ENCODE results near the gene CAMK2B. TPM values are rescaled to one million over a fixed set of nuclear protein-coding genes. Genes with fewer than 3 reads are reported as not detected.

CAMK2B gene
- total RNA-seq, 1 donor from 2014 or later: 0.23 TPM

DNA sequence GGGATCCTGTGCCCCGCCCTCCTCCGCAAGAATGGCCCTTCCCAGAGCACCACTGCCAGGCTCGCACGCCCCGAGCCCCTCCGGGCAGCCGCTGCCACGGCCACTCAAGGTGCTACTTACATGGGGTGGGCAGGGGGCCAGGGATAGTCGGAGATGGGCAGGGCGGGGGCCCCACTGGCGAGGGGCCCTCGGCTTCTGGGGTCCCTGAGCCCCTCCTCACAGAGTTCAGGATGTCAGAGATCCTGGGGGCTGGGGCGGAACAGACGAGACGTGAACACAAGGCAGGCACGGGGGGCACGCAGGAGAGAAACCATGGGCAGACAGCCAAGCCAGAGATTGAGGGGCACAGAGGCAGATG, 99.0 kb downstream of the CAMK2B start:
- H3K27me3 Mint-ChIP-seq (ENCODE audit: unreplicated experiment): peaks cover 8% of the 10 kb centered on the region
- no peak overlapping the region for H3K27ac Mint-ChIP-seq (ENCODE audit: unreplicated experiment)
- DNase-seq (ENCODE audit: low spot score): peak; percentile 3
- no peaks in the 10 kb centered on the region for H3K4me1 Mint-ChIP-seq (ENCODE audit: unreplicated experiment)
- H3K4me3 Mint-ChIP-seq (ENCODE audit: unreplicated experiment): no peak overlapping the region
- no peaks in the 10 kb centered on the region for H3K9me3 Mint-ChIP-seq (ENCODE audit: unreplicated experiment)
- no peaks in the 10 kb centered on the region for H3K36me3 Mint-ChIP-seq (ENCODE audit: low read depth, unreplicated experiment)
- TF ChIP-seq, protein P1, sequence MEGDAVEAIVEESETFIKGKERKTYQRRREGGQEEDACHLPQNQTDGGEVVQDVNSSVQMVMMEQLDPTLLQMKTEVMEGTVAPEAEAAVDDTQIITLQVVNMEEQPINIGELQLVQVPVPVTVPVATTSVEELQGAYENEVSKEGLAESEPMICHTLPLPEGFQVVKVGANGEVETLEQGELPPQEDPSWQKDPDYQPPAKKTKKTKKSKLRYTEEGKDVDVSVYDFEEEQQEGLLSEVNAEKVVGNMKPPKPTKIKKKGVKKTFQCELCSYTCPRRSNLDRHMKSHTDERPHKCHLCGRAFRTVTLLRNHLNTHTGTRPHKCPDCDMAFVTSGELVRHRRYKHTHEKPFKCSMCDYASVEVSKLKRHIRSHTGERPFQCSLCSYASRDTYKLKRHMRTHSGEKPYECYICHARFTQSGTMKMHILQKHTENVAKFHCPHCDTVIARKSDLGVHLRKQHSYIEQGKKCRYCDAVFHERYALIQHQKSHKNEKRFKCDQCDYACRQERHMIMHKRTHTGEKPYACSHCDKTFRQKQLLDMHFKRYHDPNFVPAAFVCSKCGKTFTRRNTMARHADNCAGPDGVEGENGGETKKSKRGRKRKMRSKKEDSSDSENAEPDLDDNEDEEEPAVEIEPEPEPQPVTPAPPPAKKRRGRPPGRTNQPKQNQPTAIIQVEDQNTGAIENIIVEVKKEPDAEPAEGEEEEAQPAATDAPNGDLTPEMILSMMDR (IDR thresholded peaks at IDR 0.05; ENCODE audit: unreplicated experiment): no peak

DNA sequence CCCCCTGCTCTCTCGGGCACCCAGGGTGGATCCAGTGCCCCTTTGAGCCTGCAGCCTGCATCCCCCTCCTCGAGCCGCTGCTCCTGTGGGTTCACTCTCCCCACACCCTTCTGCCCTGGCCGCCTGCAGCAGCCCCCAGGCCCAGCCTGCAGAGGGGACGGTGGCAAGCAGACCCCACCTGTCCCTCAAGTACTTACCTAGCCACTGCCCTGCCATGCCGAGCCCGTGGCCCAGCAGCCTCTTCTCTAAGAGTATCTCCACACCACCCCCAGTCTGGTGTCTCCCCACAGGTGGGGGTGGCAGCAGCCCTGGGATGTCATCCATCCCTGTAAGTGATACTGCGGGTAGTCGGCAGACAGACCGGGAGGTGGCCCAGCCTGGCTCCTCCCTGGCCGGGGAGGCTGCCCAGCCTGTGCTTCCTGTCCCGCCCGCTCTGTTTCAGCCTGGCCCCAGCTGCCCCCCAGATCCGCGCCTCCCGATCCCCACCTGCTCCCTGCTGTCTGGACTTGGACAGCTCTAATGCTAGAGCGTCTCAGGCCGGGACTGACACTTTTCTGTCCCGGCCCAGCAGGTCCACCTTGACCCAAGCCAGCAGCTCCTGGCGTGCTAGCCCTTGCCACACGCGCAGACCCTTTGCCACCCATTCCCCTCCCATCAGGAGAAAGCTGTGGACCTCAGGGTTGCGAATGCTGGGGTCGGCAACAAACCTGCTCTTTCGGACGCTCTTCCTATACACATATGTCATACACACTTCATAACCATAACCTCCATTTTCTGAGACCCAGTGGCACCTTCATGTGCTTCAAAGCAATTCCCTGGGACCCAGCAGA, 99.6 kb downstream of the CAMK2B start:
- Mint-ChIP-seq H3K36me3 (ENCODE audit: low read depth, unreplicated experiment) (no peaks in the 10 kb centered on the region), H3K27ac (ENCODE audit: unreplicated experiment) (no peak overlapping the region), H3K27me3 (ENCODE audit: unreplicated experiment) (peaks cover 7% of the 10 kb centered on the region), H3K9me3 (ENCODE audit: unreplicated experiment) (no peaks in the 10 kb centered on the region), H3K4me1 (ENCODE audit: unreplicated experiment) (no peaks in the 10 kb centered on the region), H3K4me3 (ENCODE audit: unreplicated experiment) (no peak overlapping the region)
- DNase-seq (ENCODE audit: low spot score): peak; percentile 4
- TF ChIP-seq, protein P1 (IDR thresholded peaks at IDR 0.05; ENCODE audit: unreplicated experiment): no peak

DNA sequence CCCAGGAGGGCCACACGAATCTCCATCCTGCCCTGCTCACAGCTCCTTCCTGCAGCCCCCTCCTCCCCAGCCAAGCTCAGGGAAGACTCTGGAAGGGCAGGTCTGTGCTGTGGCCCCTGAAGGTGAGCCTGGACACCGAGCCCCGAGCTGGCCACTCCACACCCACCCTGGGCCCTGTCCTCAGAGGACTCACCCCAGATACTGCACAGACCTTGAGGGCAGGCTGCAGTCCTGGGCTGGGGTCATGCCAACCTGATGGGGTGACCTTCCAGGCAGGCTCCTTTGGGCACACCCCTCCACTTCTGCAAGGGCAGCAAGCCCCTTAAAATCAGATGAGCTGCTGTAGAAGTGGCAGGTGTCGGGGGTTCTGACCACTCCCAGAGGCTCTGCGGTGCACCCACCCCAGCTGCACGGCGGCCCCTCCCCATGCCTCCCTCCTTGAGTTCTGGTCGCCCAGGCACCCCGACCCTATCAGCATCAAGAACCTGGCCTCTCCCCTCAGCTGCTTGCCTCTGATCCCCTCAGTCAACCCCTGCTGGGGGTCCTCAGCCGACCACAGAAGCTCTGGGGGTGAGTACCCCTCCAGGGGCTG, 100.3 kb downstream of the CAMK2B start:
- Mint-ChIP-seq H3K4me1 (ENCODE audit: unreplicated experiment) (no peaks in the 10 kb centered on the region), H3K27ac (ENCODE audit: unreplicated experiment) (no peak overlapping the region), H3K4me3 (ENCODE audit: unreplicated experiment) (no peak overlapping the region), H3K36me3 (ENCODE audit: low read depth, unreplicated experiment) (no peaks in the 10 kb centered on the region), H3K27me3 (ENCODE audit: unreplicated experiment) (peaks cover 7% of the 10 kb centered on the region), H3K9me3 (ENCODE audit: unreplicated experiment) (no peaks in the 10 kb centered on the region)
- peak; percentile 2 for DNase-seq (ENCODE audit: low spot score)
- TF ChIP-seq, protein P1 (IDR thresholded peaks at IDR 0.05; ENCODE audit: unreplicated experiment): no peak

DNA sequence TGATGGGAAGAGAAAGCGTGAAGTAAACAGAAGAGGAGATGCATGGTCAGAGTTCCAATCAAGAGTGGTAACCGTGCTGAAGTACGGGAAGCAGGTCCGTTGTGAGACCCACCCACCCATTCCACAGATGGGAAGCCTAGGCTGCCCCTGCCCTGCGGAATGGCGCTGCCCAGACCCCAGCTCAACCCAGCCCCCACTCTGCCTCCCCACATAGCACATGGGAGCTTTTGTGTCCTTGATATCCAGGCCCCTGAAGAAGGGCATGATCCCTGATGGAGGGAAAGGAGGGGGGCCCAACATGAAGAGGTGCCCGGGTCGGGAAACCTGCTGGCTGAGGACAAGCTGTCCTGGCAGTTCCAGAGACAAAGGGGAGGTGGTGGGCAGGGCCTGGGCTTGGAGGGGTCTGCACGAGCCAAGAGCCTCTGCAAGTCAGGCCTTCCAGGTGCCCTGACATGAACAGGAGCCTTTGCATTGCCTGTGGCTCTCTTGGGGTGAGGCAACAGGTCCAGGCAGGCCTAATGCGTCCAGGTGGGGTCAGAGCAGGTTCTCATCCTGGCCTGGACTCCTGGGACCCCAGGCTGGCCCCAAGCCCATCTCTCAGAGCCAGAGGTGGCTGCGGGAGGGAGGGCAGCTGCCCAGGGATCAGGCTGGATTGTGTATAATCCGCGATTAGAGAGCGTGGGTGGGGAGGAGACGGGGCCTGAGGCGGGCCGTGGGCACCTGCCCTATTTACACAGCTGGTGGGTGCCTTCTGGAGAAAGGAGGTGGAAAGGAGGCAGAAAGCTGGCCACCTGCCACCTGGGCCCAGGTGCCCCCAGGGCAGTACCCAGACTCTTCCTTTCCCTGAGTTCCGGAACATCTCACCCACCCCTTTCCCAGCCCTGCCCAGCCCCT, 101.1 kb downstream of the CAMK2B start:
- peak; percentile 3 for DNase-seq (ENCODE audit: low spot score)
- Mint-ChIP-seq H3K4me3 (ENCODE audit: unreplicated experiment) (no peak overlapping the region), H3K27ac (ENCODE audit: unreplicated experiment) (no peak overlapping the region)

More for the DNA sequence above, 101.1 kb downstream of the CAMK2B start:
- Mint-ChIP-seq H3K27me3 (ENCODE audit: unreplicated experiment) (peaks cover 7% of the 10 kb centered on the region), H3K9me3 (ENCODE audit: unreplicated experiment) (no peaks in the 10 kb centered on the region), H3K36me3 (ENCODE audit: low read depth, unreplicated experiment) (no peaks in the 10 kb centered on the region), H3K4me1 (ENCODE audit: unreplicated experiment) (no peaks in the 10 kb centered on the region)
- TF ChIP-seq, protein P1 (IDR thresholded peaks at IDR 0.05; ENCODE audit: unreplicated experiment): no peak
